Erythroblast (primary cell): ENCODE results near the gene ST6GAL1.

ENCODE experiments used
- GATA1 ChIP-seq: IDR thresholded peaks from 2 replicates; pipeline ENCODE4 v1.6.1; 2011; ENCODE audit warnings: low read depth, mild to moderate bottlenecking, control low read depth, low read length, moderate library complexity
- POLR2A ChIP-seq: IDR thresholded peaks from 2 replicates; pipeline ENCODE4 v1.6.1; 2011; ENCODE audit warnings: mild to moderate bottlenecking, low read length

DNA sequence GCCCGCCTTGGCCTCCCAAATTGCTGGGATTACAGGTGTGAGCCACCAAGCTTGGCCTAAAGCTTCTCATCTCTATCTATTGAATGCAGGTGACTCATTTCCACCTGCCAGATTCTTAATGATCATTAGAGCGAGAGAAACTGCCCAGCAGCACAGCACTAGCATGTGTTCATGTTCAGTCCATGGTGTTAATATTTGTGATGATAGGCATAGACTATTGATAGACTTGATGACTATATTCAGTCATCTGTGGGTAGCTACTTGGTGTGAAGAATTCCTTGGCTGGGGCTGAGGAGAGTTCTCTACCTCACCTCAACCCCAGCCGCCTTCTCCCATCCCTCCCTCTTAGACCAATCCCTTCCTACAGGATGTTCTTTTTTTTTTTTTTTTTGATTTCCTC is 60.0 kb downstream of the ST6GAL1 start:
- TF ChIP-seq POLR2A = no peak
- TF ChIP-seq GATA1 = no peak
